ENCODE measurements around the gene CBL.
"Not testable (repeated sequence)": the region's sequence is repeated elsewhere in the genome, so short reads cannot be mapped to it uniquely, and the experiment has no call there.

Gene CBL

GRCh38 chr11:119205574-119206510 lies at the start of gene CBL:
TSS of gene CBL (plus strand) at chr11:119206339. CDS start at chr11:119206418, 79 bp downstream.
- peak; percentile 88 for DNase-seq

GRCh38 chr11:119156496-119156895 lies 49.6 kb upstream of the CBL start:
- DNase-seq, result no peak

DNA sequence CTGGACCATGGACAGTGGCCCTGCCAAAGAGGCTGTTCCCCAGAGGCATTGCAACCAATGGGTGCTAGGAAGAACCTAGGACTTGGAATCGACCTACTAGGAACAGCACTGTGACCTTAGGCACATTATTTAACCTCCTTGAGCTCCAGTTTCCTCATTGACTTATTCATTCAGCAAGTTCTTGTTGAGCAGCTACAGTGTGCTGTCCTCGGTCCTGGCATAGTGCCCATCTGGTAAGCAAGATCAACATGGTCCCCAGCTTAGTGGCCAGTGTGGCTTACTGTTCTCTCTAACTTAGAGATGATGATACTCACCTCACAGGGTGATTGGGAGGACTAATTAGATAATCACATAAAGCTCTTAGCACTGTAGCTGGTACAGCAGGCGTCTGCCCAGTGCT lies 49.1 kb upstream of the CBL start:
- no peak for DNase-seq

DNA sequence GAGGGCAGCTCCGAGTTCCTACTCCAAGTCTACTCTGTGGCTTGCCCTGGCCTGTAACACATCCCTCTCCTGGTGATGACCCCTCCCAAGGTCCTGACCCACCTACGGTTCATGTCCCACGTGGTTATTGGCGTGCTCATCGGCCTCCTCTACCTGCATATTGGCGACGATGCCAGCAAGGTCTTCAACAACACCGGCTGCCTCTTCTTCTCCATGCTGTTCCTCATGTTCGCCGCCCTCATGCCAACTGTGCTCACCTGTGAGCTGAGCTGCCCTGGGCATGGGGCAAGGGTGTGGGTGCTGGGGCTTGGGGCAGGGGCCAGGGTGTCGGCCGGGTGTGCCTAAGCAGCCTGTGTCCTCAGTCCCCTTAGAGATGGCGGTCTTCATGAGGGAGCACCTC lies 47.7 kb upstream of the CBL start:
- DNase-seq, result no peak

DNA sequence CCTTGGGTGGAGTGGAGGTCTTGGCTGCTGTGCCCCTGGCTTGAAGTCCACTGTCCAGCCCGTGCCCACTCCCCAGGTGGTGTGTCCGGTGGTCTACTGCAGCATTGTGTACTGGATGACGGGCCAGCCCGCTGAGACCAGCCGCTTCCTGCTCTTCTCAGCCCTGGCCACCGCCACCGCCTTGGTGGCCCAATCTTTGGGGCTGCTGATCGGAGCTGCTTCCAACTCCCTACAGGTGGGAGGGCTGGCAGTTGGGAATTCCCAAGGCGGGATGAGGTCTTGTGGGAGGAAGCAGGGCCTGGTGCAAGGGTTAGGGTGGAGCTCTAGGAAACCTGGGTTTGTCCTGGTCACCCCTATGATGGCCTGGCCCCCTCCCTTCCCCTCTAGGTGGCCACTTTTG lies 46.0 kb upstream of the CBL start:
- DNase-seq, result no peak

GRCh38 chr11:119161871-119162270 lies 44.3 kb upstream of the CBL start:
- no peak for DNase-seq

- peak; percentile 60 for DNase-seq
Measured at GRCh38 chr11:119166368-119167076, 39.6 kb upstream of the CBL start.

- DNase-seq, result not testable (repeated sequence)
Measured at GRCh38 chr11:119167077-119167458, 39.1 kb upstream of the CBL start.

DNA sequence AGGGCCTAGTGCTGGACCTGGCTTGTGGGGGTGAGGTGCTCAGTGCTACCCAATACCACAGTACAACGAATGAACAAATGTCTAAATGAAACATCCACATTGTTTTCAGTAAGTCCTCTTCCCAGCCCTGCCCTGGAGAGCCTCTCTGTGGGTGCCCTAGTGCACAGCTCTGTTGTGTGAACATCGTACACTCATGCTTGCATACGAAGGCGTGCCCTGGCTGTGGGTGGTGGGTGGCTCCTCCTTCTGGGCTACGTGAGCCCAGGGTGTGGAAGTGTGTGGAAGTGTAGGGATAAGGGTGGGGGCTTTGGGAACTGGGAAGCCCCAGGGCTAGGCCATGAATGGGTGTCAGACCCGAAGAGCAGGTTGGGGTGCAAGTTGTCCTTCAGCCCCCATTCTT lies 38.2 kb upstream of the CBL start:
- DNase-seq, result no peak

DNA sequence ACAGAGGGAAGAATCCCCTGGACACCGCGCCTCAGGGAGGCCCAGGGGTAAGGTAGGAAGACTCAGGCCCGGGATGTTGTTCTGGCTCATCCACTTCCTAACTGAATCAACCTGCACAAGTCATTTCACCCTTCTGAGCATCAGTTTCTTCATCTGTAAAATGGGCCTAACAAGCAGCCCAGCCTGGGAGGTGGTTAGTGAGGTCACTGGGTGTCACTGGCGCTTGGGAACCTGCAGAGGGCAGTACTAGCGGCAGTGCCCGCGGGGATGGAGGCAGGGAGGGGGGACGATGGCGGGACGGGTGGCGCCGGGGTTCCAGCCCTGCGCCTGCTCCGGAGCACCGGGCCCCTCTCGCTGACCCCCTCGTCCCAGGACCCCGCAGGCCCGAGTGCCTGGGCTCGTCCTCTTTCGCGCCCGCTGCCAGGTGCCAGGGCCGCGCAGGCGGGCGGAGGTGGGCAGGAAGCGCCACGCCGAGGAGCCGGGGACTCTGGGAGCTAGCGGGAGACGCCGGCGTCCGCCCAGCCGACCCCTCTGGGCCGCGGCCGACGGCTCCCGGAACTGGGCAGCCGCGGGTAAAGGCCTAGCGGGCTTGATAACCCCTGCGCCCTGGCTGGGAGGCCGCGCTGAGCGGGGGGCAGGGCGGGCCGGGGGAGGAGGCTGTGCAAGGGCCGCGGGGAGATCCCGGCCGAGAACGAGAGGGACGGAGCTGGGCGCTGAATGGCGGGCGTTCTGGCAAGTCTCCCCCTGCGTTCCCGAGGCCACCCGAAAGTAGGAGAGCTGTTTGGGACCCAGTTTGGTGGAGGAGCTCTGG lies 37.5 kb upstream of the CBL start, which contains the start of gene NLRX1:
TSS of gene NLRX1 (plus strand) at position 255 of the 811 bp plus-strand sequence. CDS start 2,679 bp downstream, outside the sequence.
- DNase-seq, result peak; percentile 82

DNA sequence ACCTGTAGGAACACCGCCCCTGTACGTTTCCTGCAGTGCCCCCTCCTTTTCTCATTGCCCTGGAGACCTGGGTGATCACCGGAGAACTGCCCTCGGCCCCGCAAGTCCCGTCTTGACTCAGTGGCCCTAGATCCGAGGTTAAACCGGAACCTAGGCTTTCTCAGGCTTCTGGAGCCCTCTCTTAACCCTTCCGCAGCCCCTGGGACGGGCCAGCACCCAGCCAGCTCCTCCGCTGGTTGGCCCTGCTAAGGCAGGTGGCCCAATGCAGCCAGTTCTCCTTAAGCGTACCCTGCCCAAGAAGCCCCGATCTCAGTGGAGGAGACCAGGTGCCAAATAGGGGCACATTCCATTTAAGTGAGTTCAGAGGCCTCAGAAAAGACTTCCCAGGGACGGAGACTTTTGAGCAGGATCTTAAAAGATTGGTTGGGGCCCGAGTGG lies 36.8 kb upstream of the CBL start:
- peak; percentile 31 for DNase-seq

- no peak for DNase-seq
Measured at GRCh38 chr11:119172513-119172912, 33.6 kb upstream of the CBL start.

GRCh38 chr11:119173453-119173852 lies 32.7 kb upstream of the CBL start:
- DNase-seq, result no peak

GRCh38 chr11:119175493-119176077 lies 30.6 kb upstream of the CBL start:
- DNase-seq, result peak; percentile 41

GRCh38 chr11:119178166-119178680 lies 27.9 kb upstream of the CBL start:
- peak; percentile 29 for DNase-seq

DNA sequence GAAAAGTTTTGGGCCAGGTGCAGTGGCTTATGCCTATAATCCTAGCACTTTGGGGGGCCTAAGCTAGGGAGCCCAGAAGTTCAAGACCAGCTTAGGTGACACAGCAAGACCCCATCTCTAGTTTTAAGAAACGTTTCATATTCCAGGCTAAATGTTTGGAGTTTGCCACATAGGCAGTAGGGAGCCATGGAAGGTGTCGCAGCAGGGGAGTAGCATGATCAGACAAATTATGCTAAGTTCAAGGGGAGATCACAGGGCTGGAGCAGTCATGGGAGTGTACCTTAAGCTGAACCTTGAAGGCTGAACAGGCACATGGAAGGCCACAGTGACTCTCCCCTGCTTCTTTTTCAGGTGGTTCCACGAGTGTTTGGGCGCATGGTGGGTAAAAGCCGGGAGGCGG lies 26.8 kb upstream of the CBL start:
- no peak for DNase-seq

DNA sequence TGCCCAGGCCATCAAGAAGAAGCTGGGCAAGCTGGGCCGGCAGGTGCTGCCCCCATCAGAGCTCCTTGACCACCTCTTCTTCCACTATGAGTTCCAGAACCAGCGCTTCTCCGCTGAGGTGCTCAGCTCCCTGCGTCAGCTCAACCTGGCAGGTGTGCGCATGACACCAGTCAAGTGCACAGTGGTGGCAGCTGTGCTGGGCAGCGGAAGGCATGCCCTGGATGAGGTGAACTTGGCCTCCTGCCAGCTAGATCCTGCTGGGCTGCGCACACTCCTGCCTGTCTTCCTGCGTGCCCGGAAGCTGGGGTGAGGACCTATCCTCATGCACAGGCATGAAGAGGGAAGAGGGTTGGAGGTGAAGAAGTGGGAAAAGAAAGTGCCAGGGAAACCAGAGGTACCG lies 26.2 kb upstream of the CBL start:
- DNase-seq, result no peak

GRCh38 chr11:119180729-119181676 lies 25.1 kb upstream of the CBL start:
- DNase-seq, result no peak

DNA sequence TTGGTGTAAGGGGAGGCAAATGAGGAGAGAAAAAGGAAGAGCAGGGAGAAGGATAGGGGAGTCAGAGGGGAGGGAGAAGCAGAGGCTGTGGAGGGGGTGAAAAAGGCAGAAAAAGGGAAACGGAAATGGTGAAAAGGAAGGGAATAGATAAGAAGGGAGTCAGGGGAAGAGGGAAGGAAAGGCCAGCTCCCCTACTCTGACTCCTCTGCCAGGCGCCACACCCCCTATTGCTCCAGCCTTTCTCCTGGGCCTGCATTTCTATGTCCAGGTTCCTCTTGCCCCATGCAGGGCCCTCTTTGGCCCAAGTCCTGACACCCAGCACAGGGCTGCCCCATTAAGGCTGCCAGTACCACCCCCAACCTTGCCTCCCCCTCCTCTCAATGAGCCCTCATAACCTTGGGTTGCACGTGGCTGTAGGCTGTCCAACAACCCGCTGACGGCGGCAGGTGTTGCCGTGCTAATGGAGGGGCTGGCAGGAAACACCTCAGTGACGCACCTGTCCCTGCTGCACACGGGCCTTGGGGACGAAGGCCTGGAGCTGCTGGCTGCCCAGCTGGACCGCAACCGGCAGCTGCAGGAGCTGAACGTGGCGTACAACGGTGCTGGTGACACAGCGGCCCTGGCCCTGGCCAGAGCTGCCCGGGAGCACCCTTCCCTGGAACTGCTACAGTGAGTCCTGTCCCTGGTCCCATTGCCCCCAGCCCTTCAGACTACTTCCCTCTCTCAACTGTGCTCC lies 24.3 kb upstream of the CBL start:
- DNase-seq, result no peak

- DNase-seq, result not testable (repeated sequence)
Measured at GRCh38 chr11:119184399-119184798, 21.7 kb upstream of the CBL start.

Data from fibroblast of upper back skin (primary cell).